SIG-M5 treated with dmso at 0.1 percent for 504 hours (cell line): ENCODE measurements around the gene ATG9B.

Experiments
- DNase-seq: peaks from one replicate; lab custom pipeline; 2025; ENCODE audit not compliant: unreplicated experiment; lab: John Stamatoyannopoulos, UW

ATG9B gene

DNA sequence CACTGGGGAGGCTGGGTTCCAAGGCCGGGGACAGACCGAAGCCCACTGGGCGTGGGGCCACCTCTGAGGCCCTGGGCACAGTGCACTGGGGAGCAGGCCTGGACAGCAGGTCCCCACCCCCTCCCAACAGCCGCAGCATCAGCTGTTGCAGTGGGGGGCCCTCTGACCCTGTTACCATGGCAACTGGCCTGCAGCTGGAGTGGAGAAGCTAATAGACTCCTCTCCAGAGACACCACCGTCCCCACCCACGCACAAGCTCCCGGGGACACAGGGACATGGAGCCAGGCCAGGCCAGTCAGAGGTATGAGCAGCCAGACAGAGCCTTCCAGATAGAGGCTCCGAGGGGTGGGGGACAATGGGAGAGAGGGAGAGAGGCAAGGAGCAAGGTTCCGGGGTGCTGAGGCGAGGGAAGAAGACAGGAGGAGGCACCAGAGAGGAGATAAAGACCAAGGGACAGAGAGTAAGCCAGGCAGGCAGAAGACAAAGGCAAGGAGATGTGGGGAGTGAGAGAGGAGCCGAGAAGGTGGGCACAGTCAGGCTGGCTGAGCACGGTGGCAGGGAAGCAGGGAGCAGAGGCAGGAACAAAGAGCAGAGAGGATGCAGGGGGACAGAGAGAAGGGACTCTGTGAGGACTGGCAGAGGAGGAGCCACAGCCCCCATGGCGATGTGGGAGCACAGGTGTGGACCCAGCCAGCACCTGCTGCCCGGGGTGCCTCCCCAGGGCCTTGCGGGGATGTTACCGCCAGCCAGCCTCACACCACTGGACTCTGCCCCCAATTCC, 52.9 kb downstream of the ATG9B start:
- DNase-seq: no peak

DNA sequence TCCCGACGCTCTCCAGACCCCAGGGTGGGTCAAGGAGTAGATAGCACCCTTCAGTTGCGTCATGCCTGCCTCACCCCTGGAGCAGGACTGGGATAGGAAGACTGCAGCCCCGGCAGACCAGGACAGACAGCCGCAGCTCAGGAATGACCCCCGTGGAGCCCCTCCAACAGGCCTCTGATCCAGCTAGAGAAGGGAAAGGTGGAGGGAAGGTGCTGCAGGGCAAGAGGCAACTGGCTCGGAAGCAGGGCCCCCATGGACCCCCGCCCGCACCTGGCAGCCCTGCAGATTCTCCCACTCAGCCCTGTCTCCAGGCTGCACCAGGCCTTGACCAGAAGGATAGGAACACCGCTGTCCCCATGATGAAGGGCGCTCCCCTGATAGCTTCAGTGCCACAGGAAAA, 53.9 kb downstream of the ATG9B start:
- DNase-seq: no peak

- no peak for DNase-seq
Observed at GRCh38 chr7:150969475-150969874, 54.8 kb downstream of the ATG9B start.

DNA sequence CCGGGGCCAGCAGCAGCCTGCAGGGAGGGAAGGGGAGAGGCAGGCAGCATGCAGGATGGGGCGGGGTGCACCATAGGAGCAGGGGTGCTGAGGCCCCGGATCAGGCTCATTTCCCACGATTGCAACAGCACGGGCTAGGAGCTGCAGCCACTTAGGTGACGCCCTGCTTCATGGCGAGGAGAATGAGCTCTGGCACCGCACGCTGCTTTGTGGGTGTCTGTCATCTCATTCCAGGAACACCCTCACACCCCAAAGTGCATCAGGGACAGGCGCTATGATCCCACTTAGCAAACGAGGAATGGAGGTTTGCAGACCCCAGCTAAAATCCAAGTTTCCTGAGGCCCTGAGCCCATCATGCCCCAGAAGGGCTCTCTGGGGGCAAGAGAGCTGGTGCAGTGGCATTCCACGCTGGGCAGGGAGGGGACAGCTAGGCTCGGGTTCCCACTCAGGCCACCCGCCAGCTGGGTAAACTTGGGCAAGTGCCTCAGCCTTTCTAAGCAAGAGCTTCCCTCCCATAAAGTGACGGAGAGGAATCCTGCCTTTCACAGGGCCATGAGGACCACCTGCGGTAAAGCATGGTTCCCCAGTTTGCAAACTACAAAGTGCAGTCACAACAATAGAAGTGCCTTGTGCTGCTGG, 55.4 kb downstream of the ATG9B start:
- DNase-seq: no peak

- DNase-seq: no peak
Observed at GRCh38 chr7:150968056-150968733, 56.1 kb downstream of the ATG9B start.

- DNase-seq: no peak
Observed at GRCh38 chr7:150967349-150967748, 56.9 kb downstream of the ATG9B start.

DNA sequence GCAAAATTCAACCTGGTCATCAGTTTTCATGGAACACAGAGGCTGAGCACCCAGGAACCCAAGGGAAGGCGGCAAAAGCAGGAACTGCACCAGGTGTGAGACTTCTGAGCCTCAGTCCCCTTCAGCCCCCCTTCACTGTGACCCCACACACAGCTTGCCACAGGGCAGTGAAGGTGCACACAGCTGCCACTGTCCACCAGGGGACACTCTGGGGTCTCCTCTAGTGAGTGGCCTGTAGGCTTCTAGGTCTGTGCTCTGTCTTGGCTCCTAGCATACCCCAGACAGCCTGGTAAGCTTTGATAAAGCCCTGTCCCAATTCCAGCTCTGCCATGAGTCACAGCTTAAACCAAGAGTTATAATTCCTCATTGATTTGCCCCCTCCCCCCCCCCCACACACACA, 58.3 kb downstream of the ATG9B start:
- DNase-seq: no peak

GRCh38 chr7:150965273-150965830, 58.9 kb downstream of the ATG9B start:
- no peak for DNase-seq
